Hepatocyte (in vitro differentiated cells): Measurements from ENCODE around the gene CWF19L1. TPM values are rescaled to one million over a fixed set of nuclear protein-coding genes. Genes with fewer than 3 reads are reported as not detected.
"Not testable (repeated sequence)": the region's sequence is repeated elsewhere in the genome, so short reads cannot be mapped to it uniquely, and the experiment has no call there.

Source experiments
- DNase-seq: peaks from one replicate; pipeline ENCODE4 v3.0.0-alpha.2; 2016; ENCODE audit warnings: low spot score
- H2AFZ ChIP-seq: fragments of 200-600 bp; sonication (generic); 2 replicates; pipeline ENCODE4 v1.6.0; 2016; ENCODE audit warnings: antibody characterized with exemption, mild to moderate bottlenecking
- H3K27ac ChIP-seq: fragments of 200-600 bp; sonication (generic); 2 replicates; pipeline ENCODE4 v1.5.1; 2016; ENCODE audit warnings: mild to moderate bottlenecking
- H3K27me3 ChIP-seq: fragments of 200-600 bp; sonication (generic); 2 replicates; pipeline ENCODE4 v1.6.1; 2016
- H3K36me3 ChIP-seq: fragments of 200-600 bp; sonication (generic); replicated peaks from 2 replicates; pipeline ENCODE4 v1.5.1; 2016; ENCODE audit warnings: low read depth; ENCODE audit not compliant: insufficient read depth
- H3K4me1 ChIP-seq: fragments of 200-600 bp; sonication (generic); 2 replicates; pipeline ENCODE4 v1.5.1; 2016; ENCODE audit warnings: mild to moderate bottlenecking, moderate library complexity; ENCODE audit not compliant: insufficient read depth
- H3K4me2 ChIP-seq: fragments of 200-600 bp; sonication (generic); 2 replicates; pipeline ENCODE4 v1.6.0; 2016
- H3K4me3 ChIP-seq: fragments of 200-600 bp; sonication (generic); 2 replicates; pipeline ENCODE4 v1.5.1; 2016; ENCODE audit warnings: mild to moderate bottlenecking
- H3K79me2 ChIP-seq: fragments of 200-600 bp; sonication (generic); 2 replicates; pipeline ENCODE4 v1.6.0; 2017; ENCODE audit warnings: mild to moderate bottlenecking
- H3K9me2 ChIP-seq: fragments of 200-600 bp; sonication (generic); replicated peaks from 2 replicates; pipeline ENCODE4 v1.6.0; 2017; ENCODE audit warnings: mild to moderate bottlenecking; ENCODE audit not compliant: insufficient read depth
- H3K9me3 ChIP-seq: fragments of 200-600 bp; sonication (generic); 2 replicates; pipeline ENCODE4 v1.5.1; 2016; ENCODE audit warnings: low read depth, mild to moderate bottlenecking
- H4K20me1 ChIP-seq: fragments of 200-600 bp; sonication (generic); 2 replicates; pipeline ENCODE4 v1.6.0; 2016; ENCODE audit warnings: mild to moderate bottlenecking; ENCODE audit not compliant: insufficient read depth, poor library complexity, severe bottlenecking
- CTCF ChIP-seq: fragments of 200-600 bp; sonication (generic); IDR thresholded peaks from 2 replicates; pipeline ENCODE4 v1.5.1; 2016; ENCODE audit warnings: antibody characterized with exemption, mild to moderate bottlenecking; ENCODE audit not compliant: poor library complexity
- EZH2 ChIP-seq: fragments of 200-600 bp; sonication (generic); IDR thresholded peaks from 2 replicates; pipeline ENCODE4 v1.6.1; 2016; ENCODE audit warnings: antibody characterized with exemption, mild to moderate bottlenecking, borderline replicate concordance
- EZH2phosphoT487 ChIP-seq: fragments of 200-600 bp; sonication (generic); IDR thresholded peaks from one replicate; pipeline ENCODE4 v1.6.1; 2018; ENCODE audit warnings: antibody characterized with exemption, mild to moderate bottlenecking, low read depth, moderate library complexity; ENCODE audit not compliant: unreplicated experiment, severe bottlenecking
- WGBS: methylation state at CpG from one replicate; pipeline ENCODE4 v1.1.6; 2016; ENCODE audit warnings: low lambda C conversion rate; ENCODE audit errors: missing lambda C conversion rate; 5-methylcytosine and 5-hydroxymethylcytosine counted together
- polyA plus RNA-seq: library from polyadenylated mRNA; unstranded; fragments of >200 nt; fragmentation: Nextera tagmentation; extraction: Ambion mirVana; gene quantifications from 2 replicates; pipeline ENCODE4 v1.2.1, GENCODE V29; 2016
- total RNA-seq: library from RNA; depleted of rRNA; stranded (reverse); fragments of >200 nt; gene quantifications from 2 replicates; pipeline ENCODE4 v1.2.3, GENCODE V29; 2014

The CWF19L1 gene
- total and polyA plus RNA-seq, 2 experiments from 2014 or later, result 12.2 to 22.8 TPM

GRCh38 chr10:100286051-100287033, 18.9 kb upstream of the CWF19L1 start, which contains the start of gene BLOC1S2:
Gene BLOC1S2, minus strand, starts transcription at chr10:100286680. Its CDS starts 21 bp downstream, at chr10:100286659.
- peak within 1 kb of the TSS; percentile 89 for H3K4me3 ChIP-seq
- peak; percentile 93 for DNase-seq
- 4% methylated on average over 55 of the region's 63 CpGs for WGBS
- H3K4me1 ChIP-seq, result no peaks in the 10 kb centered on the region
- peak within 1 kb of the TSS; percentile 70 for H2AFZ ChIP-seq
- H3K27me3 ChIP-seq, result no peaks in the 10 kb centered on the region
- H3K79me2 ChIP-seq, result peaks cover 41% of the 10 kb centered on the region
- no peaks in the 10 kb centered on the region for H3K36me3 ChIP-seq
- peak within 1 kb of the TSS; percentile 74 for H3K4me2 ChIP-seq
- H3K9me3 ChIP-seq, result no peaks in the 10 kb centered on the region
- no peaks in the 10 kb centered on the region for H3K9me2 ChIP-seq
- H4K20me1 ChIP-seq, result no peaks in the 10 kb centered on the region
- TF ChIP-seq EZH2phosphoT487 (no peak), CTCF (no peak), EZH2 (no peak)
- H3K27ac ChIP-seq, result peak within 1 kb of the TSS; percentile 90

GRCh38 chr10:100285326-100285725, 17.9 kb upstream of the CWF19L1 start:
- not testable (repeated sequence) for H3K9me2 ChIP-seq, H3K27me3 ChIP-seq, DNase-seq, H4K20me1 ChIP-seq, H3K9me3 ChIP-seq, H3K36me3 ChIP-seq, H3K4me1 ChIP-seq
- H3K4me2 ChIP-seq, result peak overlapping the region; percentile 74
- H3K79me2 ChIP-seq, result peaks cover 41% of the 10 kb centered on the region
- 90% methylated on average over 12 of the region's 12 CpGs for WGBS
- peak overlapping the region; percentile 89 for H3K4me3 ChIP-seq
- peak overlapping the region; percentile 65 for H2AFZ ChIP-seq
- H3K27ac ChIP-seq, result peak overlapping the region; percentile 90

- Histone ChIP-seq H4K20me1 (no peaks in the 10 kb centered on the region), H3K79me2 (peaks cover 41% of the 10 kb centered on the region), H3K27me3 (no peaks in the 10 kb centered on the region), H2AFZ (no peak overlapping the region), H3K4me3 (no peak overlapping the region), H3K4me1 (no peaks in the 10 kb centered on the region), H3K4me2 (no peak overlapping the region), H3K9me3 (no peaks in the 10 kb centered on the region), H3K36me3 (peaks cover 4% of the 10 kb centered on the region), H3K27ac (no peak overlapping the region), H3K9me2 (no peaks in the 10 kb centered on the region)
- no peak for TF ChIP-seq CTCF
- TF ChIP-seq EZH2phosphoT487, result no peak
- TF ChIP-seq EZH2, result no peak
- 95% methylated on average over 3 of the region's 3 CpGs for WGBS
- no peak for DNase-seq
Observed at GRCh38 chr10:100282907-100283306, 15.5 kb upstream of the CWF19L1 start.

GRCh38 chr10:100276971-100277370, 9.5 kb upstream of the CWF19L1 start:
- not testable (repeated sequence) for H3K27ac ChIP-seq, H3K36me3 ChIP-seq

More at GRCh38 chr10:100276971-100277370, 9.5 kb upstream of the CWF19L1 start:
- WGBS, result 94% methylated on average over 6 of the region's 31 CpGs
- not testable (repeated sequence) for H4K20me1 ChIP-seq, H3K4me3 ChIP-seq, H3K4me1 ChIP-seq, H3K4me2 ChIP-seq, H3K27me3 ChIP-seq, H2AFZ ChIP-seq, H3K79me2 ChIP-seq, H3K9me3 ChIP-seq, H3K9me2 ChIP-seq, DNase-seq
